Activated T-helper 2 cell treated with anti-CD3 and anti-CD28 coated beads, Interferon-gamma antibody, Interleukin-2, Interleukin-4, amounts not matched to agents 10 μg/mL and 5 μg/mL and 100 μg/mL, durations not matched to agents 14 hours and 24 hours and 36 hours (primary cell): ENCODE data around the gene XPR1. TPM values are rescaled to one million over a fixed set of nuclear protein-coding genes. Genes with fewer than 3 reads are reported as not detected.
"Not testable (repeated sequence)": the region's sequence is repeated elsewhere in the genome, so short reads cannot be mapped to it uniquely, and the experiment has no call there.

Source experiments
- DNase-seq: peaks from one replicate; pipeline ENCODE4 v3.0.0; 2021; ENCODE audit warnings: low spot score
- H3K27ac Mint-ChIP-seq: one replicate; pipeline ENCODE4 v1.8.0; 2021; ENCODE audit warnings: mixed read lengths
- H3K27me3 Mint-ChIP-seq: one replicate; pipeline ENCODE4 v1.8.0; 2021; ENCODE audit warnings: low read depth, mixed read lengths
- H3K36me3 Mint-ChIP-seq: one replicate; pipeline ENCODE4 v1.8.0; 2021; ENCODE audit warnings: low read depth, mixed read lengths
- H3K4me1 Mint-ChIP-seq: one replicate; pipeline ENCODE4 v1.8.0; 2021; ENCODE audit warnings: low read depth, mixed read lengths
- H3K4me3 Mint-ChIP-seq: one replicate; pipeline ENCODE4 v1.8.0; 2021; ENCODE audit warnings: low read depth, mild to moderate bottlenecking, moderate library complexity, mixed read lengths
- H3K9me3 Mint-ChIP-seq: one replicate; pipeline ENCODE4 v1.8.0; 2021; ENCODE audit warnings: mixed read lengths
- intact Hi-C: fragments of 100-400 bp; cut with micrococcal nuclease; formaldehyde crosslinking; loops from one replicate; pipeline ENCODE4 v1.15.1; 2023
- total RNA-seq: library from RNA; stranded (reverse); gene quantifications from 2 replicates; pipeline ENCODE4 v1.2.3, GENCODE V29; 2022

The XPR1 gene
- total RNA-seq, 1 donor from 2014 or later = 23.6 TPM

DNA sequence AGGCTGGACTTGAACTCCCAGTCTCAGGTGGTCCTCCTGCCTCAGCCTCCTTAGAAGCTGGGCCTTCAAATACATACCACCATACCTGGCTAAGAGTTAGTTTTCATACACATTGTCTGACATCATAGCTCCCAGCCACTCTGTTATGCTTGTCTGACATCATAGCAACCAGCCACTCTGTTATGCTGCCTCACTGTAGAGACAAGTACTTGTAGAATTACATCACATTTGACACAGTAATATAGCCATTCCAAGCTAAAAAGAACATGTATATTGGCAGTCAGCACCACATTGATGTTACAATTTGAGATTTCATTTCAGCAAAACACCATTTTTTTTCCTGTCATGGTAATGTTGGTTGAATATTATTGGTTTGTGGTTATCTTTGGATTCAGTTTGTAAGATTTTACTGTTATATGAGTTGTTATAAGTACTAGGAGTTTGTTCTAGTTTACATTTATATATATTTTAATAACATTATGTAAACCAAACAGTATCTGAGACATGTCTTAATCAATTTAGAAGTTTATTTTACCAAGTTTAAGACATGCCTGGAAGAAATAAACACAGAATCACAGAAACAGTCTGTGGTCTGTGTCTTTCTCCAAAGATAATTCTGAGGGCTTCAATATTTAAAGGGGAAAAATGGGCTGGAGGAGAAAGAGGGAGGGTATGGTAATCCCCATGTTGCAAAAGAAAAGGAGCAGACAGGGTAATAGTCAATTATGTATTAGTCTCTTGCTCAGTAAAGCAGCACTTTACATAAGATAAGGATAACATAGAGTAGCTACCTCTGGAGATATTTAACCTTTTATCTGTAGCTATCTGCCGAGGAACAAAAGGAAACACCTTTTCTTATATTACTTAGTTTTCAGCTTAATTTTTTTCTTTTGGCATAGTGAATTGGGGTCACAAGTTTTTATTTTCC lies 43.0 kb downstream of the XPR1 start:
- Mint-ChIP-seq H3K4me1 (peaks cover 11% of the 10 kb centered on the region), H3K27me3 (no peaks in the 10 kb centered on the region), H3K27ac (no peak overlapping the region), H3K9me3 (peaks cover 19% of the 10 kb centered on the region), H3K4me3 (no peak overlapping the region), H3K36me3 (peaks cover 24% of the 10 kb centered on the region)
- intact Hi-C loops = no loop called here
- no peak for DNase-seq

DNA sequence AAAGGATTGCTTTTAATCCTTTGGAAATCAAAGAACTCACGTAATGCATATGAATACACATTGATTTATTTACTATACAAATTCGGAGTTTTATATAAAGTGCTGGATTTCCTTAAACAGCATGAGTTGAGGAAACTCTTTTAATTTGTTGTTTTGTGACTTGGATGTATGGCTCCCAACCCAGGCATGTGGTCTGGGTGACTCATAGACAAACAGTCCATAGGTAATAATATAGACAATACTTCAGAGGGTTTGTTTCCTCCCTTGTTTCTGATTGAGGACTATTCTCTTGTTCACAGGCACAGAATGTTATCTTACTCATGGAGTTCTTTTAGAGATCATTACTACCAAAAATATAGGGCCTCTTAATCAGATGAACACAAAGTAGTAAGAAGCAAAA lies 43.8 kb downstream of the XPR1 start:
- Mint-ChIP-seq H3K27ac (no peak overlapping the region), H3K9me3 (peaks cover 14% of the 10 kb centered on the region), H3K36me3 (peaks cover 19% of the 10 kb centered on the region), H3K4me1 (peaks cover 8% of the 10 kb centered on the region), H3K27me3 (no peaks in the 10 kb centered on the region), H3K4me3 (no peak overlapping the region)
- intact Hi-C loops = no loop called here
- no peak for DNase-seq

- H3K9me3 Mint-ChIP-seq = peaks cover 14% of the 10 kb centered on the region
- DNase-seq = no peak
- intact Hi-C loops = no loop called here
- H3K4me3 Mint-ChIP-seq = no peak overlapping the region
- H3K27ac Mint-ChIP-seq = no peak overlapping the region
- H3K36me3 Mint-ChIP-seq = peaks cover 26% of the 10 kb centered on the region
- no peaks in the 10 kb centered on the region for H3K27me3 Mint-ChIP-seq
- no peaks in the 10 kb centered on the region for H3K4me1 Mint-ChIP-seq
Observed at GRCh38 chr1:180680558-180681144, 48.8 kb downstream of the XPR1 start.

- intact Hi-C loops, H3K27me3 Mint-ChIP-seq, H3K27ac Mint-ChIP-seq, H3K4me3 Mint-ChIP-seq, H3K4me1 Mint-ChIP-seq, DNase-seq: not testable (repeated sequence)
- Mint-ChIP-seq H3K9me3 (peaks cover 16% of the 10 kb centered on the region), H3K36me3 (peaks cover 28% of the 10 kb centered on the region)
Observed at GRCh38 chr1:180683117-180683516, 51.3 kb downstream of the XPR1 start.

- Mint-ChIP-seq H3K27ac (no peak overlapping the region), H3K27me3 (no peaks in the 10 kb centered on the region), H3K4me1 (peaks cover 2% of the 10 kb centered on the region), H3K4me3 (no peak overlapping the region), H3K36me3 (peaks cover under 1% of the 10 kb centered on the region), H3K9me3 (peaks cover 7% of the 10 kb centered on the region)
- no peak for DNase-seq
- intact Hi-C loops = no loop called here
Observed at GRCh38 chr1:180691322-180691913, 59.6 kb downstream of the XPR1 start.

DNA sequence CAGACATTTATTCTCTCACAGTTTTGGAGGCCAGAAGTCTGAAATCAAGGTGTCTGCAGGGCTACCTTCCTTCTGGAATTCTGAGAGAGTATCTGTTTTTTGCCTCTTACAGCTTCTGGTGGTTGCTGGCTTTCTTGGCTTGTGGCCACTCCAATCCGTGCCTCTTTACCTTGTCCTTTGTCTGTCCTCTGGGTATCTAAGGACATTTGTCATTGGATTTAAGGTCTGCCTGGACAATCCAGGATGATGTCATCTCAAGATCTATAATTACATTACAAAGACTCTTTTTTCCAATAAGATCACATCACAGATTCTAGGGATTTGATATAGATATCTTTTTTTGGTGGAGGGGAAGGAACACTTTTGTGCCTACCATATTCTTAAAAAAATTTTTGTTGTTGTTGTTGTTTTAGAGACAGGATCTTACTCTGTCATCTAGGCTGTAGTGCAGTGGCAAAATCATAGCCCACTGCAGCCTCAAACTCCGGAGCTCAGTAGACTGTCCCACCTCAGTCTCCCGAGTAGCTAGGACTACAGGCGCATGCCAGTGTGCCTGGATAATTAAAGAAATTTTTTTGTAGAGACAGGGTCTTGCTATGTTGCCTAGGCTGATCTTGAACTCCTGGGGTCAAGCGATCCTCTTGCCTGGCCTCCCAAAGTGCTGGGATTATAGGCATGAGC lies 61.9 kb downstream of the XPR1 start:
- no peak for DNase-seq
- peaks cover 4% of the 10 kb centered on the region for H3K4me1 Mint-ChIP-seq
- no peak overlapping the region for H3K27ac Mint-ChIP-seq
- H3K4me3 Mint-ChIP-seq = no peak overlapping the region
- H3K36me3 Mint-ChIP-seq = peaks cover 19% of the 10 kb centered on the region
- H3K27me3 Mint-ChIP-seq = no peaks in the 10 kb centered on the region
- H3K9me3 Mint-ChIP-seq = peaks cover 29% of the 10 kb centered on the region
- intact Hi-C loops = no loop called here

- no peaks in the 10 kb centered on the region for H3K27me3 Mint-ChIP-seq
- H3K4me1 Mint-ChIP-seq = peaks cover 4% of the 10 kb centered on the region
- no peak for DNase-seq
- no peak overlapping the region for H3K4me3 Mint-ChIP-seq
- H3K27ac Mint-ChIP-seq = no peak overlapping the region
- H3K9me3 Mint-ChIP-seq = peaks cover 32% of the 10 kb centered on the region
- intact Hi-C loops = no loop called here
- H3K36me3 Mint-ChIP-seq = peaks cover 21% of the 10 kb centered on the region
Observed at GRCh38 chr1:180695282-180695681, 63.5 kb downstream of the XPR1 start.

DNA sequence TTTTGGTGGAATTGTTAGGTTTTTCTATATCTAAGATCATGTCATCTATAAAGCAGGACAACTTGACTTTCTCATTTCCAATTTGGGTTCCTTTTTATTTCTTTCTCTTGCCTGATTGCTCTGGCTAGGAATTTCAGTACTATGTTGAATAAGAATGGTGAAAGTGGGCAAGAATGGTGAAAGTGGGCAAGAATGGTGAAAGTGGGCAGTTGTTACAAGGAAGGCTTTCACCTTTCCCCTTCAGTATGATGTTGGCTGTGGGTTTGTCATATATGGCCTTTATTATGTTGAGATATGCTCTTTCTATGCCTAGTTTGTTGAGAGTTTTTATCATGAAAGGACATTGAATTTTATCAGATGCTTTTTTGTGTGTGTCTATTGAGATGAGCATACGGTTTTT lies 64.5 kb downstream of the XPR1 start:
- peaks cover 21% of the 10 kb centered on the region for H3K36me3 Mint-ChIP-seq
- no peaks in the 10 kb centered on the region for H3K27me3 Mint-ChIP-seq
- peaks cover 32% of the 10 kb centered on the region for H3K9me3 Mint-ChIP-seq
- no peak for DNase-seq
- H3K27ac Mint-ChIP-seq = no peak overlapping the region
- peaks cover 4% of the 10 kb centered on the region for H3K4me1 Mint-ChIP-seq
- intact Hi-C loops = no loop called here
- H3K4me3 Mint-ChIP-seq = no peak overlapping the region

- Mint-ChIP-seq H3K36me3 (peaks cover 29% of the 10 kb centered on the region), H3K27ac (no peak overlapping the region), H3K9me3 (peaks cover 44% of the 10 kb centered on the region), H3K27me3 (no peaks in the 10 kb centered on the region), H3K4me1 (peaks cover 2% of the 10 kb centered on the region), H3K4me3 (no peak overlapping the region)
- intact Hi-C loops = no loop called here
- no peak for DNase-seq
Observed at GRCh38 chr1:180698580-180698979, 66.8 kb downstream of the XPR1 start.

DNA sequence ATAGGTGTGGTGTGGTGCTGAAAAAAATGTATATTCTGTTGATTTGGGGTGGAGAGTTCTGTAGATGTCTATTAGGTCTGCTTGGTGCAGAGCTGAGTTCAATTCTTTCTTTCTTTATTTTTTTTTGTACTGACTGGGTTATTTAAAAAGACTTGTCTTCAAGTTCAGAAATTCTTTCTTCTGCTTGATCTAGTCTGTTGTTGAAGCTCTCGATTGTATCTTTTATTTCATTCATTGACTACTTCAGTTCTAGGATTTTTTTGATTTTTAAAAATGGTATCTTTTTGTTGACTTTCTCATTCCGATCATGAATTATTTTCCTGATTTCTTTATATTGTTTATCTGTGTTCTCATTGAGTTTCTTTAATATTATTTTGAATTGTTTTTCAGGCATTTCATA lies 70.6 kb downstream of the XPR1 start:
- H3K27ac Mint-ChIP-seq, H3K27me3 Mint-ChIP-seq, H3K4me1 Mint-ChIP-seq, H3K4me3 Mint-ChIP-seq, intact Hi-C loops, DNase-seq: not testable (repeated sequence)
- Mint-ChIP-seq H3K9me3 (peaks cover 28% of the 10 kb centered on the region), H3K36me3 (peaks cover 22% of the 10 kb centered on the region)

- H3K27me3 Mint-ChIP-seq, H3K27ac Mint-ChIP-seq, H3K4me1 Mint-ChIP-seq, intact Hi-C loops, DNase-seq, H3K4me3 Mint-ChIP-seq, H3K36me3 Mint-ChIP-seq: not testable (repeated sequence)
- H3K9me3 Mint-ChIP-seq = peaks cover 28% of the 10 kb centered on the region
Observed at GRCh38 chr1:180710746-180711145, 78.9 kb downstream of the XPR1 start.

- intact Hi-C loops = not testable (repeated sequence)
Observed at GRCh38 chr1:180711260-180711659, 79.4 kb downstream of the XPR1 start.

More at GRCh38 chr1:180711260-180711659, 79.4 kb downstream of the XPR1 start:
- not testable (repeated sequence) for H3K27ac Mint-ChIP-seq, DNase-seq, H3K4me1 Mint-ChIP-seq, H3K27me3 Mint-ChIP-seq, H3K36me3 Mint-ChIP-seq, H3K4me3 Mint-ChIP-seq
- peaks cover 28% of the 10 kb centered on the region for H3K9me3 Mint-ChIP-seq
